Frontal cortex (tissue), 4 donors: ENCODE measurements around the gene THSD7A. TPM values are rescaled to one million over a fixed set of nuclear protein-coding genes. Genes with fewer than 3 reads are reported as not detected.
"Not testable (repeated sequence)": the region's sequence is repeated elsewhere in the genome, so short reads cannot be mapped to it uniquely, and the experiment has no call there.

ENCODE experiments used
- DNase-seq, 2 donors: peaks; one replicate each; pipeline ENCODE4 v3.0.0; 2012; ENCODE audit warnings: low spot score in 2 of 2
- FAIRE-seq: peaks from 2 replicates; lab custom pipeline; 2012; peaks lifted over from hg19 to GRCh38; lab: Jason Lieb, UNC
- total RNA-seq: library from RNA; depleted of rRNA; stranded (reverse); fragments of >200 nt; gene quantifications from one replicate; pipeline ENCODE4 v1.2.3, GENCODE V29; 2014
- donor health status: control.
- donor health status: control.
- donor health status: control.

Gene THSD7A
- total RNA-seq, 1 donor from 2014 or later = 34.6 TPM

DNA sequence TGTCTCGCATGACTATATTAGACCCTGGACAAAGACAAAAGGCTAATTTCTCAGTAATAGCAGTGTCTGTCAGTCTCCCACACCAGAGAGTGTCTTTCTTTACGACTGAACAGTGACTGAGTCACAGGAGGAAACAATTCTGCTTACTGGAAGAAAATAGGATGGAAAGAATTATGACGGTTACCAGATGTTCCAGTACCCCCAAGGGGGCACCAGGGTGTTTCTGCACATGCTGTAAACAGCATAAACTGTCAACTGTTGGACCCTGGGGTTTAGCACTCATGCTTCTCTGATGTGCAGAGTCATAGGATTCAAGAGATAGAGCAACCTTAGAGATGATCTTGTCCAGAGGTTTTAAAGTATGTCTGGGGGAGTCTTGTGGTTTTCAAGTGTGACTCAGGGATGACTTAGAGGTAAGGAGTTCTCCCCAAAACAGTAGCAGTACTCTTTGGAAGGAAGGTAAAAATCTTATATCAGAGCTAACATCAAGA lies 291.7 kb downstream of the THSD7A start:
- DNase-seq (no peak), FAIRE-seq (no peak)

GRCh38 chr7:11539853-11540252 lies 292.1 kb downstream of the THSD7A start:
- FAIRE-seq = no peak
- no peak for DNase-seq

GRCh38 chr7:11538751-11539299 lies 293.2 kb downstream of the THSD7A start:
- DNase-seq (no peak), FAIRE-seq (no peak)

DNA sequence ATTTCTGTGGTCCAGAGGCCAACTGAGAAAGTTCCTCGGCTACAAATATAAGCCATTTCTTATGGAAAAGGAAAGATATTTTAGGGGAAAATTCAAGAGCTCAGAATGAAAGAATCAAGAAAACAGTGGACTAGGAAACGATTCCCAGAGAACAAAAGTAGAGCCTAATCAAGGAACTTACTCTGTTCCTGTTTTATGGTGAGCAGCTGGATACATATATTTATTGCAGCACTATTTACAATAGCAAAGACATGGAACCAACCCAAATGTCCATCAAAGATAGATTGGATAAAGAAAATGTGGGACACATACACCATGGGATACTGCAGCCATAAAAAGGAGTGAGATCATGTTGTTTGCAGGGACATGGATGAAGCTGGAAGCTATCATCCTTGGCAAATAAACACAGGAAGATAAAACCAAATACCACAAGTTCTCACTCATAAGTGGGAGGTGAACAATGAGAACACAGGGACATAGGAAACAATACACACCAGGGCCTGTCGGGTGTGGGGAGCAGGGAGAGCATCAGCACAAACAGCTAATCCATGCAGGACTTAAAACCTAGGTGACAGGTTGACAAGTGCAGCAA lies 298.7 kb downstream of the THSD7A start:
- DNase-seq (no peak), FAIRE-seq (no peak)

- DNase-seq = no peak
- FAIRE-seq = no peak
Observed at GRCh38 chr7:11529382-11529781, 302.6 kb downstream of the THSD7A start.

DNA sequence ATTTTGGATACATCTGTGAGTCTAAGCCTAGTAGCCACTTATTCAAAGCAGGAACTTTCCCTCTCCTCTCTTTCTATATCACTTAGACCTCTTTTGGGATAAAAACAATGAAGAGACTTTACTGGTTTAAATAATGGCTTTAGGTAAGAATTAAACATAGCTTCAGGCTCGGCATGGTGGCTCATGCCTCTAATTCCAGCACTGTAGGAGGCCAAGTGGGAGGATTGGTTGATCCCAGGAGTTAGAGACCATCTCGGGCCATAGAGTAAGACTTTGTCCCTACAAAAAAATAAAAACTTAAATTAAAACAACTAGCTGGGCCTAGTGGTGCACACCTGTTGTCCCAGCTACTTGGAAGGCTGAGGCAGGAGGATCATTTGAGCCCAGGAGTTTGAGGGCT lies 304.3 kb downstream of the THSD7A start:
- no peak for DNase-seq
- no peak for FAIRE-seq

DNA sequence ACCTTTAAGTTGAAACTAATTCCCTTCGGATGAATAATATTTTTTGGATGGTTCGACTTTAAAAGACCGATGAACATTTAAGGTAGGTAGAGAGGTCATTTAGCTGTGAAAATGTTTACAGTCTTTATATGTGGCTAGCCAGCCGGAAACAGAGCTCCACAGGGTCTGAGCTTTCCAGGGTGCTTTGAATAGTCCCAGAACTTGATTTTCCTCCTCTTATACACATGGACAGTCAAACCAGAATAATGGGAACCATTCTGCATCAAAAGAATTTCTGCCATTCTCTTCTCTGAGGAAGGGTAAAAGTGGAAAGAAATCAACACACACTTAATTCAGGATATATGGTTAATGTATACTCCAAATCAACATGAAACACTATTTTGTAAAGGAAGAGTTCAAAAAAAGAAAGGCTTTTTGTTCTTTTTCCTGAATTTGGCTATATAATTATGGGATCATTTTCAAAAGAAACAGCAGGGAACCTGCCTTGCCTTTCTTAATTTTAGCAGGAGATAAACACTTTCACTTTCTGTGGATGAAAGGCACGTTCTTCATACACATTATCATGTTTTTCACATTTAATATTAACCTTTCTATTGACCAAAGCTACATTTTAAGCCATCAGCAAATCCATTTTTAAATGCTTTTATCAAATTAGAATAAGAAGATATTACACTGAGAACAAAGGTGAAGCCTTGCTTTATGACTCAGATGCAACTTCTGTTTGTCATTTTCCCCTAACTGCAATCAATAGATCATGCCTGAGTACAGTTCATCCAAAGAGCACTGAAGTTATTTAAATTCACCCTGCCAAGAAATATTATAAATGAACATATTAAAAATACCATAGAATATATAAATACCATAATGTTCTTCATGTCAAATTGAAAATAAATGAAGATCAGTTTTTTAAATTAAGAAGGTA lies 307.3 kb downstream of the THSD7A start:
- DNase-seq = no peak

DNA sequence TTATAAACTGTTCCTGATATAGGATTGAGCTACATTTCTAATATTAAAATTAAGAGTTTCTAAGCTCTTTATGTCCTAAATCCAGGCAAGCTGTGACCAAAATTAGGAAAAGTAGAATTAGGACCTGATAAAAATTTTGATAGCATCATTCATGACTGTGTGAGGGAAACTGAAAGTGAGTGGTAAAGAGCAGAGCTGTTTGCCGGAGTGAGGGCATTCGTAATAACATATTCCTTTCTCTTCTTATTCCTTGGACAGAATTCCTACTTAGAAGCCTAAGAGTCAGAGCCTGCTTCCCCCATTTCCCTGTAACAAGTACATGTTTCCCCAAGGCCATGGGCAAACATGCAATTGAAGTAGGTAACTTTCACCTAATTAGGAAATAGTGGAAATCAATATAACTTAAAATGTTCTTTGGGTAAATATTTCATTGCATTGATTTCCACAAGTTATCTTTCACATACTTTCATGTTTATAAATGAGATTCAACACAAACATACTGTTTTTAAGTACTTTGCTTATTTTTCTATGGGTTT lies 310.0 kb downstream of the THSD7A start:
- DNase-seq, FAIRE-seq: not testable (repeated sequence)

More for the DNA sequence above, 307.3 kb downstream of the THSD7A start:
- no peak for FAIRE-seq

GRCh38 chr7:11517853-11518252 lies 314.1 kb downstream of the THSD7A start:
- DNase-seq = no peak
- no peak for FAIRE-seq

GRCh38 chr7:11516328-11516727 lies 315.7 kb downstream of the THSD7A start:
- DNase-seq (no peak), FAIRE-seq (no peak)

- no peak for FAIRE-seq
- no peak for DNase-seq
Observed at GRCh38 chr7:11513460-11513859, 318.5 kb downstream of the THSD7A start.

DNA sequence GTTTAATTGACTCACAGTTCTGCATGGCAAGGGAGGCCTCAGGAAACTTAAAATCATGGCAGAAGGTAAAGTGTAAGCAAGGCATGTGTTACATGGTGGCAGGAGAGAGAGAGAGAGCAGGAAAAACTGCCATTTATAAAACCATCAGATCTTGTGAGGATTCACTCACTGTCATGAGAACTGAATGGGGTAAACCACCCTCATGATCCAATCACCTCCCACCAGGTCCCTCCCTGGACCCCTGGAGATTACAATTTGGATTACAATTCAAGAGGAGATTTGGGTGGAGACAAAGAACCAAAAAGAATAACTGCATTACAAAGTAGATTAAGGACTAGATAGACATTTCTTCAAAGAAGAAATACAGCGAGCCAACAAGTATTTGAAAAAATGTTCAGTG lies 324.1 kb downstream of the THSD7A start:
- no peak for DNase-seq
- FAIRE-seq = no peak

DNA sequence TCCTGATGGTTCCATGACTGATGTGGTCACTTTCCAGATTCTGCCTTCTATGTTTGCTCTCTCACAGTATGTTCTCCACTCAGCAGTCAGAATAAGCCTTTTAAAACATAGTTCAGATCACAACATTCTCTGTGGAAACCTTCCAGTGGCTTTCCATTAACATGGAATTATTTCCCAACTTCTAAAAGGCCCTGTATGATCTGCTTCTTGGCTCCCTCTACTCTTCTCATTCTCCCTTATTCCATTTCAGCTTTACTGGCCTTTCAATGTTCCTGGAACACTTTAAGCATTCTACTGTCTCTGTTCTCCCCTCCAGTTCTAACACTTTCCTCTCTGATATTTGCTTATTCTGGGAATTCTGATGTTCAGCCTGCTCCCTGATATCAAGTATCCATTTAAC lies 325.6 kb downstream of the THSD7A start:
- FAIRE-seq (no peak), DNase-seq (no peak)

GRCh38 chr7:11505471-11505985 lies 326.5 kb downstream of the THSD7A start:
- DNase-seq = no peak
- FAIRE-seq = no peak

DNA sequence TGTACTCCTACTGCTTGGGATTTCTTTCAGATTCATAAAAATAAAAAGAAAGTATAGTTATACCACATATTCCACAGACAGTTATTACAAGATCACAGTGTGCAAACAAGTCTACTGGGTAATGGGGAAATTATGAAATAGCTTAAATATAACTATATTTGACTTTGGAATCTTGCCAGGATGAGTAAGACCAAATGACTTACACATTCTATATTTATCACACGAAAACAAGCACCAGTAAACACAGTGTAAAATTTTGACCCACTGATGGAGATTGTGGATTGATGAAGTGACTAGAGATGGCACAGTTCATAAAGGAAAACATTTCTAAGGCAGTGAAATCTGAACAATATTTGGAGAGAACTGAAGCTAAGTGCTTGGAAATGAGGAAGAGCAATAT lies 339.7 kb downstream of the THSD7A start:
- no peak for FAIRE-seq

DNA sequence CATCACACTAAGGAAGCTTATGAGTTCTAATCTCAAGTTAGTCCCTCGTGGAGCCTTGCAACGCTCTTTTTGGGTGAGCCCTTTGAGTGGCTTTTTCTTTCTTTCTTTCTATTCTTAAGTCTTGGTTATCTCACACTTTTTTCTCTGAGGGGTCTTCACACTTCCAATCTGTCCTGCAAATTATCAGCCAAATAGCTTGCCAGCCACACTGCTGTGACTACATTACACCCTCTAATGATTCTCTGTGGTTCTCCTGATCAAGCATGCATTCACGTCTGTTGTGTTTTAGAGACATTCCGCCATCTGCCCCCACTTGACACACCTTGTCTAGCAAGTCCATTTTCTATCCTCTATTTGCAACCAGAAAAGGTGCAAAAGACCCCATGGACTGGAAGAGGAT lies 340.2 kb downstream of the THSD7A start:
- FAIRE-seq (no peak), DNase-seq (no peak)

More for the DNA sequence above, 339.7 kb downstream of the THSD7A start:
- no peak for DNase-seq

GRCh38 chr7:11489280-11489679 lies 342.7 kb downstream of the THSD7A start:
- FAIRE-seq = no peak
- no peak for DNase-seq

GRCh38 chr7:11486271-11486670 lies 345.7 kb downstream of the THSD7A start:
- DNase-seq (no peak), FAIRE-seq (no peak)

DNA sequence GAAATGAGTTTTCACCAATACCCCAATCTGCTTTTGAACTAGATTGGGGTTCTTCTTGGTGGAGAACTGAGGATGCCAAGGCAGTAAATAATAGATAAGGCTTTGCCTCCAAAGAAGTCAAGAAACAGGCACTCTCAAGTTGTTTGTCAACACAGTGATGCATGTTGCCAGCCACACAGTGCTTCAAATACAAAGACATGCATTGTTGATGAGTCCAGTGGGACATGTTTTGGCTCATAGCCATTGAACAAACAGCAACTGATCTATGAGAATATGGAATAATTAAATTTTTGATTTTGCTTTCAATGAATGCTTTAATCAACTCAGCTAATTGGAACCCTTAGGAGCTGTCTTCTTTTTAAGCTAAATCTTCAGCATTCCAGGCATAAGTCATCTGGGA lies 346.4 kb downstream of the THSD7A start:
- FAIRE-seq (no peak), DNase-seq (no peak)

DNA sequence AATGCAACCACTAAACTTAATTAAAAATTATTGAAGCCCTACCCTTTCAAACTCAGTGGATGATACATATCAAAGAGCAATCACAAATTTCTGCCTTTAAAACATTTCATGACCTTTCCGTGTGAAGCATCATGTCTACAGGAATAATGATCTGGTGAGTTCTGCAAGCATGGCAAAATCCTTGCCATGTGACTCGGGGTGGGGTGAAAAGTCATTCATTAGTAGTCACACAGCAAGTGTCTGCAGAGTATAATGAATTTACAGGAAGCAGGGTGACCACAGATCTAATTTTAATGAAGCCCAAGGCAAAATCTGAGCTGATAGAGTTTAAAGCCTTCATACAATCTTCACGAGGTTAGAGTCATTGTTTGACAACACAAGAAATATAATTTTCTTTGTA lies 351.9 kb downstream of the THSD7A start:
- DNase-seq = no peak
- no peak for FAIRE-seq
